H1 (cell line): ENCODE results near the gene CIZ1. TPM values are rescaled to one million over a fixed set of nuclear protein-coding genes. Genes with fewer than 3 reads are reported as not detected.

Experiments
- CTCF ChIA-PET: fragments of 300-600 bp; sonication (Branson Sonifier 250); formaldehyde crosslinking; loops from one replicate; lab custom pipeline; 2021; ENCODE audit not compliant: partially characterized antibody; lab: Charles Lee
- POLR2A ChIA-PET: fragments of 300-600 bp; sonication (Branson Sonifier 250); formaldehyde crosslinking; loops from one replicate; lab custom pipeline; 2021; ENCODE audit warnings: inconsistent platforms; ENCODE audit not compliant: partially characterized antibody; lab: Charles Lee
- DNase-seq, 2 experiments: peaks; one replicate each; pipeline versions ENCODE4 v3.0.0 to v3.0.0-alpha.2; 2010 to 2022; ENCODE audit warnings: low spot score in 2 of 2, low read depth in 1 of 2, mixed read lengths in 1 of 2
- FAIRE-seq: peaks from 2 replicates; lab custom pipeline; 2011; peaks lifted over from hg19 to GRCh38; lab: Jason Lieb, UNC
- H2AFZ ChIP-seq: 2 replicates; pipeline ENCODE4 v1.8.1; 2012; ENCODE audit warnings: low read length, inconsistent platforms
- H2AK5ac ChIP-seq: 2 replicates; pipeline ENCODE4 v1.6.1; 2013; ENCODE audit warnings: low read depth, low read length
- H2BK120ac ChIP-seq: replicated peaks from 2 replicates; pipeline ENCODE3; 2013; ENCODE audit warnings: low read depth, low read length, inconsistent platforms
- H2BK12ac ChIP-seq: 2 replicates; pipeline ENCODE4 v1.6.1; 2013; ENCODE audit warnings: low read depth, low read length
- H2BK15ac ChIP-seq: 2 replicates; pipeline ENCODE4 v1.6.1; 2013; ENCODE audit warnings: low read length
- H2BK20ac ChIP-seq: 2 replicates; pipeline ENCODE4 v1.6.1; 2013; ENCODE audit warnings: low read length
- H2BK5ac ChIP-seq: 2 replicates; pipeline ENCODE4 v1.6.1; 2013; ENCODE audit warnings: low read depth, low read length
- H3K14ac ChIP-seq: 2 replicates; pipeline ENCODE4 v1.6.1; 2013; ENCODE audit warnings: inconsistent platforms; ENCODE audit not compliant: insufficient read length
- H3K18ac ChIP-seq: 2 replicates; pipeline ENCODE4 v1.6.1; 2013; ENCODE audit warnings: low read length; ENCODE audit errors: extremely low read depth
- H3K23ac ChIP-seq: 2 replicates; pipeline ENCODE4 v1.6.1; 2013; ENCODE audit warnings: inconsistent platforms; ENCODE audit not compliant: insufficient read length
- H3K23me2 ChIP-seq: 2 replicates; pipeline ENCODE4 v1.6.1; 2013; ENCODE audit warnings: low read depth, low read length
- H3K27ac ChIP-seq: 2 replicates; pipeline ENCODE4 v1.6.1; 2011; ENCODE audit warnings: low read depth, low read length, inconsistent platforms
- H3K27me3 ChIP-seq, 4 experiments: replicated peaks in 1 of 4; 1 replicate in 1 of 4; 2 replicates in 3 of 4; pipeline versions ENCODE4 v1.6.1 to v1.8.1; 2011 to 2013; ENCODE audit warnings: low read length in 3 of 4, mild to moderate bottlenecking in 3 of 4, inconsistent platforms in 2 of 4, mixed read lengths in 2 of 4, moderate library complexity in 1 of 4; ENCODE audit not compliant: control insufficient read depth in 3 of 4, insufficient read depth in 3 of 4; ENCODE audit errors: extremely low read depth in 1 of 4
- H3K36me3 ChIP-seq, 4 experiments: 2 replicates each; pipeline versions ENCODE4 v1.6.1 to v1.8.1; 2011 to 2013; ENCODE audit warnings: mild to moderate bottlenecking in 4 of 4, low read length in 3 of 4, moderate library complexity in 2 of 4, control low read depth in 1 of 4, inconsistent platforms in 1 of 4; ENCODE audit not compliant: insufficient read depth in 4 of 4, control insufficient read depth in 2 of 4
- H3K4ac ChIP-seq: replicated peaks from 2 replicates; pipeline ENCODE3; 2013; ENCODE audit warnings: low read length, low read depth, mixed read lengths, inconsistent platforms; ENCODE audit not compliant: insufficient read length
- H3K4me1 ChIP-seq, 4 experiments: replicated peaks in 1 of 4; 1 replicate in 1 of 4; 2 replicates in 3 of 4; pipeline versions ENCODE4 v1.6.1 to v1.8.1; 2011 to 2013; ENCODE audit warnings: low read length in 3 of 4, inconsistent platforms in 2 of 4, mixed read lengths in 1 of 4; ENCODE audit not compliant: insufficient read depth in 4 of 4, control insufficient read depth in 3 of 4
- H3K4me2 ChIP-seq, 2 experiments: 2 replicates each; pipeline versions ENCODE4 v1.6.1 to v1.8.1; 2011 to 2013; ENCODE audit warnings: low read depth in 2 of 2, low read length in 2 of 2, control low read depth in 1 of 2, inconsistent platforms in 1 of 2, mild to moderate bottlenecking in 1 of 2; ENCODE audit not compliant: insufficient read depth in 1 of 2
- H3K4me3 ChIP-seq, 4 experiments: fragments of 200-600, 300-600 bp in 1 of 4; sonication (generic), shearing (Covaris generic), sonication (Bioruptor Twin) in 1 of 4; 2 replicates each; pipeline versions ENCODE4 v1.5.1 to v1.8.1; 2011 to 2016; ENCODE audit warnings: low read length in 4 of 4, low read depth in 3 of 4, control low read depth in 2 of 4, inconsistent platforms in 2 of 4, mild to moderate bottlenecking in 2 of 4, mixed read lengths in 1 of 4, moderate library complexity in 1 of 4; ENCODE audit not compliant: insufficient read depth in 2 of 4; ENCODE audit errors: extremely low read depth in 1 of 4
- H3K56ac ChIP-seq: replicated peaks from 2 replicates; pipeline ENCODE3; 2013; ENCODE audit warnings: low read depth, mild to moderate bottlenecking, mixed read lengths, low read length, inconsistent platforms; ENCODE audit not compliant: insufficient read length
- H3K79me1 ChIP-seq: 2 replicates; pipeline ENCODE4 v1.6.1; 2013; ENCODE audit warnings: low read depth, low read length, control low read depth
- H3K79me2 ChIP-seq, 2 experiments: 2 replicates each; pipeline versions ENCODE4 v1.6.1 to v1.8.1; 2012 to 2013; ENCODE audit warnings: low read length in 2 of 2, mild to moderate bottlenecking in 2 of 2, inconsistent platforms in 1 of 2; ENCODE audit not compliant: insufficient read depth in 2 of 2, control insufficient read depth in 1 of 2
- H3K9ac ChIP-seq, 4 experiments: replicated peaks in 1 of 4; 1 replicate in 1 of 4; 2 replicates in 3 of 4; pipeline versions ENCODE4 v1.6.1 to v1.8.1; 2011 to 2013; ENCODE audit warnings: low read depth in 3 of 4, low read length in 3 of 4, control low read depth in 2 of 4, mild to moderate bottlenecking in 2 of 4, moderate library complexity in 2 of 4, inconsistent platforms in 1 of 4; ENCODE audit errors: extremely low read depth in 1 of 4
- H3K9me3 ChIP-seq, 2 experiments: 2 replicates each; pipeline versions ENCODE4 v1.6.1 to v1.8.1; 2012 to 2013; ENCODE audit warnings: mild to moderate bottlenecking in 2 of 2, moderate library complexity in 2 of 2, control low read depth in 1 of 2, inconsistent platforms in 1 of 2, low read depth in 1 of 2, low read length in 1 of 2, mixed read lengths in 1 of 2; ENCODE audit not compliant: insufficient read depth in 2 of 2
- H4K20me1 ChIP-seq, 2 experiments: replicated peaks in 1 of 2; 2 replicates each; pipeline versions ENCODE3 to v1.8.1; 2011 to 2013; ENCODE audit warnings: inconsistent platforms in 2 of 2, low read length in 2 of 2, mild to moderate bottlenecking in 1 of 2; ENCODE audit not compliant: insufficient read depth in 2 of 2, control insufficient read depth in 1 of 2
- H4K5ac ChIP-seq: 2 replicates; pipeline ENCODE4 v1.6.1; 2013; ENCODE audit warnings: low read length, low read depth, mixed read lengths, inconsistent platforms; ENCODE audit not compliant: insufficient read length
- H4K8ac ChIP-seq: 2 replicates; pipeline ENCODE4 v1.8.0; 2013; ENCODE audit warnings: mild to moderate bottlenecking, moderate library complexity, low read length, inconsistent platforms; ENCODE audit not compliant: insufficient read depth; ENCODE audit errors: extremely low read depth
- H4K91ac ChIP-seq: replicated peaks from 2 replicates; pipeline ENCODE3; 2013; ENCODE audit warnings: low read length, mixed read lengths, inconsistent platforms; ENCODE audit not compliant: insufficient read length
- BCL11A ChIP-seq, 2 experiments: IDR thresholded peaks; one replicate each; pipeline ENCODE4 v1.6.1; 2011; ENCODE audit warnings: low read depth in 2 of 2, low read length in 2 of 2, mild to moderate bottlenecking in 2 of 2
- CHD1 ChIP-seq: IDR thresholded peaks from 2 replicates; pipeline ENCODE4 v1.6.1; 2012; ENCODE audit warnings: low read depth, low read length, improper control_type of control experiment
- FOSL1 ChIP-seq: IDR thresholded peaks from 2 replicates; pipeline ENCODE4 v1.6.1; 2011; ENCODE audit warnings: mild to moderate bottlenecking, low read depth, low read length, moderate library complexity; ENCODE audit not compliant: insufficient read depth
- HDAC2 ChIP-seq, 2 experiments: fragments of 300-600 bp in 1 of 2; sonication (generic) in 1 of 2; IDR thresholded peaks; 2 replicates each; pipeline ENCODE4 v1.6.1; 2011 to 2012; ENCODE audit warnings: low read depth in 2 of 2, low read length in 2 of 2, mild to moderate bottlenecking in 2 of 2, moderate library complexity in 2 of 2, borderline replicate concordance in 1 of 2, inconsistent platforms in 1 of 2
- SP2 ChIP-seq: IDR thresholded peaks from 2 replicates; pipeline ENCODE4 v1.6.1; 2012; ENCODE audit warnings: mild to moderate bottlenecking, low read length, inconsistent platforms
- TCF12 ChIP-seq: IDR thresholded peaks from 2 replicates; pipeline ENCODE4 v1.6.1; 2011; ENCODE audit warnings: low read depth, mild to moderate bottlenecking, low read length
- YY1 ChIP-seq: IDR thresholded peaks from 2 replicates; pipeline ENCODE4 v1.6.1; 2011; ENCODE audit warnings: low read depth, mild to moderate bottlenecking, low read length
- whole genome bisulfite sequencing, 2 experiments: shearing (Covaris generic) in 1 of 2; methylation state at CpG; one replicate each; pipeline versions ENCODE4 v1.1.6 to v1.1.7; 2013 to 2015; ENCODE audit warnings: low lambda C conversion rate in 2 of 2, mixed read lengths in 2 of 2, inconsistent platforms in 1 of 2, low coverage in 1 of 2, missing lambda C conversion rate in 1 of 2; ENCODE audit not compliant: insufficient replicate concordance in 2 of 2, insufficient coverage in 1 of 2, insufficient read length in 1 of 2; ENCODE audit errors: extremely low coverage in 1 of 2, missing lambda C conversion rate in 1 of 2; 5-methylcytosine and 5-hydroxymethylcytosine counted together
- polyA plus RNA-seq, 7 experiments: library from polyadenylated mRNA; depleted of rRNA in 3 of 7; stranded (reverse) in 5 of 7; unstranded in 2 of 7; fragments of >200 nt in 5 of 7; fragments of 200-250 nt in 2 of 7; gene quantifications; 1 replicate in 5 of 7; 2 replicates in 1 of 7; 4 replicates in 1 of 7; pipeline versions ENCODE4 v1.2.1 to v1.2.3, GENCODE V29; 2011 to 2013; ENCODE audit warnings: missing spikeins in 2 of 7, mixed read lengths in 2 of 7
- total RNA-seq: library from RNA; stranded (reverse); fragmentation: NEBNext Ultra II Directional; extraction: Animal tissue kit (Norgen Biotek cat#: 25700); gene quantifications from 2 replicates; pipeline ENCODE4 v1.2.1, GENCODE V29; 2021

CIZ1 gene
- total and polyA plus RNA-seq, 2 of the 8 experiments (the other 6 are each of a cell fraction or from before 2014, with no cell fraction given) = 66.0 to 107 TPM

- Histone ChIP-seq H3K18ac (no peak overlapping the region), H3K4me1 (peaks cover 0 to 4% (median 3%) of the 10 kb centered on the region in 4 experiments; a peak in 2 of 7 replicates), H2BK20ac (no peak overlapping the region), H3K23ac (no peak overlapping the region), H3K23me2 (peaks cover 5% of the 10 kb centered on the region; the same call in 1 of the 2 replicates), H2BK5ac (no peak overlapping the region), H3K36me3 (peaks cover 2 to 26% (median 8%) of the 10 kb centered on the region in 4 experiments; a peak in 4 of 8 replicates), H4K5ac (no peak overlapping the region), H3K4me3 (no peak overlapping the region), H2AFZ (no peak overlapping the region), H3K27ac (no peak overlapping the region), H4K91ac (no peak overlapping the region), H3K79me2 (peaks cover 0 to 20% of the 10 kb centered on the region in 2 experiments; a peak in 1 of 4 replicates), H3K79me1 (peaks cover 4% of the 10 kb centered on the region; the same call in 1 of the 2 replicates), H3K4ac (no peak overlapping the region), H4K20me1 (peaks cover 3 to 20% of the 10 kb centered on the region in 2 experiments), H3K14ac (no peak overlapping the region), H2BK120ac (no peak overlapping the region), H2AK5ac (no peak overlapping the region), H3K9me3 (no peaks in the 10 kb centered on the region), H3K27me3 (0 out of 7 replicates have a peak, but pooled peaks cover 0 to under 1% (median 0%) of the 10 kb centered on the region in 4 experiments), H2BK12ac (no peak overlapping the region), H3K56ac (no peak overlapping the region), H3K9ac (no peak overlapping the region), H3K4me2 (no peak overlapping the region), H4K8ac (no peak overlapping the region), H2BK15ac (no peak overlapping the region)
- DNase-seq (no peak), FAIRE-seq (no peak)
- ChIA-PET POLR2A (interaction anchor here (0.7 to 2.0 kb wide), 2 partner anchors 36 to 261 kb away, joined by 3 to 5 read pairs; partner anchors contain the start of gene BBLN), CTCF (interaction anchor here (0.7 to 9.9 kb wide), 8 partner anchors 7 to 109 kb away, joined by 3 to 74 read pairs (median 9); partner anchors contain the start of gene LCN2)
- 97% methylated on average over 9 of the region's 21 CpGs; no CpG with 5 or more reads in 1 of the 2 experiments for WGBS, 2 experiments
- TF ChIP-seq YY1 = no peak
- no peak for TF ChIP-seq SP2
- TF ChIP-seq FOSL1 = no peak
- TF ChIP-seq TCF12 = no peak
- no peak for TF ChIP-seq CHD1
- no peak for TF ChIP-seq BCL11A (IDR thresholded peaks at IDR 0.05; ENCODE audit: low read depth in 2 of 2, low read length in 2 of 2)
- TF ChIP-seq HDAC2 (IDR thresholded peaks at IDR 0.05; ENCODE audit: borderline replicate concordance in 1 of 2, low read depth in 2 of 2, low read length in 2 of 2) = no peak
Observed at GRCh38 chr9:128123451-128124080, 67.8 kb downstream of the CIZ1 start.
